Uterus (tissue), 4 donors: ENCODE results near the gene HIGD1C. TPM values are rescaled to one million over a fixed set of nuclear protein-coding genes. Genes with fewer than 3 reads are reported as not detected.
"Not testable (repeated sequence)": the region's sequence is repeated elsewhere in the genome, so short reads cannot be mapped to it uniquely, and the experiment has no call there.

ENCODE experiments used
- DNase-seq, 2 donors: peaks; one replicate each; pipeline ENCODE4 v3.0.0-alpha.2; 2019 to 2020
- H3K27ac ChIP-seq, 2 donors: fragments of 200-600 bp; sonication (generic); 1 replicate in 1 of 2; 2 replicates in 1 of 2; pipeline ENCODE4 v1.5.1; 2016 to 2018
- H3K27me3 ChIP-seq, 2 donors: fragments of 200-600 bp; sonication (generic); one replicate each; pipeline ENCODE4 v1.5.1; 2018 to 2019; ENCODE audit warnings: control low read depth in 1 of 2
- H3K36me3 ChIP-seq, 2 donors: fragments of 200-600 bp; sonication (generic); one replicate each; pipeline ENCODE4 v1.5.1; 2019; ENCODE audit warnings: control low read depth in 1 of 2
- H3K4me1 ChIP-seq, 2 donors: fragments of 200-600 bp; sonication (generic); one replicate each; pipeline ENCODE4 v1.5.1; 2018 to 2019; ENCODE audit warnings: control low read depth in 1 of 2
- H3K4me3 ChIP-seq, 2 donors: fragments of 200-600 bp; sonication (generic); 1 replicate in 1 of 2; 2 replicates in 1 of 2; pipeline ENCODE4 v1.5.1; 2018 to 2019; ENCODE audit warnings: mild to moderate bottlenecking in 1 of 2
- H3K9me3 ChIP-seq, 2 donors: fragments of 200-600 bp; sonication (generic); one replicate each; pipeline ENCODE4 v1.5.1; 2019; ENCODE audit warnings: control low read depth in 1 of 2
- POLR2A ChIP-seq, 2 donors: fragments of 450-650 bp; IDR thresholded peaks; one replicate each; pipeline ENCODE4 v1.6.1; 2016; ENCODE audit warnings: antibody characterized with exemption in 2 of 2, mild to moderate bottlenecking in 1 of 2, moderate library complexity in 1 of 2
- intact Hi-C: fragments of 100-400 bp; cut with DNase I; formaldehyde crosslinking; loops from one replicate; pipeline ENCODE4 v1.15.1; 2023; ENCODE audit warnings: low total_unique reads
- total RNA-seq, 4 donors: library from RNA; depleted of rRNA in 3 of 4; stranded (reverse); fragments of >200 nt in 3 of 4; gene quantifications; one replicate each; pipeline versions ENCODE4 v1.1.0 to v1.2.4, GENCODE V29; 2014 to 2023
- TF ChIP-seq, protein P1 (sequence below), 4 experiments: fragments of 200-600 bp in 2 of 4; fragments of 450-650 bp in 2 of 4; sonication (generic) in 2 of 4; IDR thresholded peaks; one replicate each; pipeline ENCODE4 v1.5.1; 2016 to 2019; ENCODE audit warnings: antibody characterized with exemption in 4 of 4, mild to moderate bottlenecking in 2 of 4, moderate library complexity in 1 of 4
- donor health status: DM: yes; HTN: yes; CAD: no.

HIGD1C gene
- total RNA-seq, 4 donors from 2014 or later = not detected

DNA sequence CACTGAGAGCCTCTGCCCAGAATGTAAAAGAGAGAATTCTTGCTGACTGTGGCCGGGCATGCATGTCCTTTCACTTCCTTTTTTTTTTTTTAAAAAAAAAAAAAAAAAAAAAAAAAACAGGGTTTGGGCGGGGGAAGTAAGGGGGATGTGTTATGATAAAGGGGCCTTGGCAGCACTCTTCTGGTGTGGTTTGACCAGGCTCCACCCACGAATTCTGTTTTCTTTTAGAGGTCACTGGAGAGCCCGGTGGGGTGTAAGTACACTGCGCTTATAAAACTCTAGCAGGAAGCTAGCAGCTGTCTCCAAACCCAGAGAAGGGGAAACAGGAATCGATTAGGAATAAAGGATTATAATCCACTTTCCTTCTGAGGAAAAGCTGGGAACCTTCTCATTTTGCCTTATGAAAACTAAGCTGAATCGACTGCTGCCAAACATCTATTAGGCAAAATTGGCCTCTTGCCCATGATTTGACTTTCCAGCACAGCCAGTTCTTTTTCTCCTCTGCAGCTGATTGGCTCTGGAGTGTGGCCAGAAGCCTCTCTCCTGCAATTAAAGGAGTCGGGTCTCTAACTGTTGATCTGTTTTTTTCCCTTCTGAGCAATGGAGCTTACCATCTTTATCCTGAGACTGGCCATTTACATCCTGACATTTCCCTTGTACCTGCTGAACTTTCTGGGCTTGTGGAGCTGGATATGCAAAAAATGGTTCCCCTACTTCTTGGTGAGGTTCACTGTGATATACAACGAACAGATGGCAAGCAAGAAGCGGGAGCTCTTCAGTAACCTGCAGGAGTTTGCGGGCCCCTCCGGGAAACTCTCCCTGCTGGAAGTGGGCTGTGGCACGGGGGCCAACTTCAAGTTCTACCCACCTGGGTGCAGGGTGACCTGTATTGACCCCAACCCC lies 27.7 kb upstream of the HIGD1C start:
- Histone ChIP-seq H3K36me3 (no peaks in the 10 kb centered on the region), H3K27me3 (no peaks in the 10 kb centered on the region), H3K27ac (peak overlapping the region; percentile 85 to 95), H3K9me3 (no peaks in the 10 kb centered on the region), H3K4me1 (peaks cover 0 to 4% of the 10 kb centered on the region in 2 donors), H3K4me3 (peak overlapping the region; percentile 66 to 91)
- intact Hi-C loops = no loop called here
- DNase-seq = peak; percentile 90 to 97
- TF ChIP-seq, protein P1, sequence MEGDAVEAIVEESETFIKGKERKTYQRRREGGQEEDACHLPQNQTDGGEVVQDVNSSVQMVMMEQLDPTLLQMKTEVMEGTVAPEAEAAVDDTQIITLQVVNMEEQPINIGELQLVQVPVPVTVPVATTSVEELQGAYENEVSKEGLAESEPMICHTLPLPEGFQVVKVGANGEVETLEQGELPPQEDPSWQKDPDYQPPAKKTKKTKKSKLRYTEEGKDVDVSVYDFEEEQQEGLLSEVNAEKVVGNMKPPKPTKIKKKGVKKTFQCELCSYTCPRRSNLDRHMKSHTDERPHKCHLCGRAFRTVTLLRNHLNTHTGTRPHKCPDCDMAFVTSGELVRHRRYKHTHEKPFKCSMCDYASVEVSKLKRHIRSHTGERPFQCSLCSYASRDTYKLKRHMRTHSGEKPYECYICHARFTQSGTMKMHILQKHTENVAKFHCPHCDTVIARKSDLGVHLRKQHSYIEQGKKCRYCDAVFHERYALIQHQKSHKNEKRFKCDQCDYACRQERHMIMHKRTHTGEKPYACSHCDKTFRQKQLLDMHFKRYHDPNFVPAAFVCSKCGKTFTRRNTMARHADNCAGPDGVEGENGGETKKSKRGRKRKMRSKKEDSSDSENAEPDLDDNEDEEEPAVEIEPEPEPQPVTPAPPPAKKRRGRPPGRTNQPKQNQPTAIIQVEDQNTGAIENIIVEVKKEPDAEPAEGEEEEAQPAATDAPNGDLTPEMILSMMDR (IDR thresholded peaks at IDR 0.05) = no peak
- TF ChIP-seq POLR2A (IDR thresholded peaks at IDR 0.05) = peak; percentile 17 to 20

DNA sequence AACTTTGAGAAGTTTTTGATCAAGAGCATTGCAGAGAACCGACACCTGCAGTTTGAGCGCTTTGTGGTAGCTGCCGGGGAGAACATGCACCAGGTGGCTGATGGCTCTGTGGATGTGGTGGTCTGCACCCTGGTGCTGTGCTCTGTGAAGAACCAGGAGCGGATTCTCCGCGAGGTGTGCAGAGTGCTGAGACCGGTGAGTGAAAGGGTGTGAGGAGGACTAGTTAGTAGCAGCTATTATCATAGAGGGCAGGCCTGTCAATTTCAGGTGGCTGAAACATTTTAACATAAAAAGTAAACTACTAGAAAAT lies 27.0 kb upstream of the HIGD1C start:
- DNase-seq = no peak
- Histone ChIP-seq H3K27ac (peak overlapping the region; percentile 85 to 95), H3K27me3 (no peaks in the 10 kb centered on the region), H3K36me3 (no peaks in the 10 kb centered on the region), H3K4me3 (peak overlapping the region; percentile 66 to 91), H3K4me1 (peaks cover 0 to 4% of the 10 kb centered on the region in 2 donors), H3K9me3 (no peaks in the 10 kb centered on the region)
- no peak for TF ChIP-seq POLR2A (IDR thresholded peaks at IDR 0.05)
- TF ChIP-seq, protein P1 (IDR thresholded peaks at IDR 0.05) = no peak
- intact Hi-C loops = no loop called here

DNA sequence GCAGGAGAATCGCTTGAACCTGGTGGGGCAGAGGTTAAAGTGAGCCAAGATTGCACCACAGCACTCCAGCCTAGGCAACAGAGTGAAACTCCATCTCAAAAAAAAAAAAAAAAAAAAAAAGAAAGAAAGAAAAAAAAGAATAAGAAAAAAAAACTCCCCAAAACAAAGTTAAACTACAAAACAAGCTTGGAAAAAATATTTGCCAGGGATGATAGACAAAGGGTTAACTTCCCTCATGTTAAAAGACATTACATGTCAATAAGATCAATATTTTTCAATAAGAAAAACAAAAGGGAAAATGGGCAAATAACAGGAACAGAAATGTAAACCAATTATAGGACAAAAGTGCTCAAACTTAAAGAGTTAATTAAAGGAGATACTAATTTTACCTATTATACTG lies 26.4 kb upstream of the HIGD1C start:
- no peak for DNase-seq
- Histone ChIP-seq H3K9me3 (no peaks in the 10 kb centered on the region), H3K4me1 (peaks cover 0 to 4% of the 10 kb centered on the region in 2 donors), H3K27me3 (no peaks in the 10 kb centered on the region), H3K4me3 (peak overlapping the region; percentile 66 to 91), H3K27ac (peak overlapping the region; percentile 85 to 95), H3K36me3 (no peaks in the 10 kb centered on the region)
- intact Hi-C loops = no loop called here
- no peak for TF ChIP-seq POLR2A (IDR thresholded peaks at IDR 0.05)
- TF ChIP-seq, protein P1 (IDR thresholded peaks at IDR 0.05) = no peak

DNA sequence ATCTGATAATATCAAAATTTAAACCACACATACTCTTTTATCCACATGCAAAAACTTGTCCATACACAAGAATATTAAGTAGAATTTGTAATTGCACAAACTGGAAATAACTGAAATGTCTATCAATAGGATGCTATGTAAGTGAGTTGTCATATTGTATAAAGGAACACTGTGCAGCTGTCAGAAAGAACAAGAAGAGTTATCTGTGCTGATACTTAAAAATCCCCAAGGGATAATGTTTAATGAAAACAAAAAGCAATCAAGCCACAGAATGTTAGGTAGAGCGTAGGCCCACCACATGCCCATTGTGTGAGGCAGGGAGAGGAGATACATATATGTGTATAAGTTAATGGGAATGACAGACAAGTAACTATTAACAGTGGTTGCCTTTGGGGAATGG lies 25.9 kb upstream of the HIGD1C start:
- Histone ChIP-seq H3K4me3 (peak overlapping the region; percentile 66 to 91), H3K27me3 (no peaks in the 10 kb centered on the region), H3K27ac (peak overlapping the region; percentile 85 to 95), H3K9me3 (no peaks in the 10 kb centered on the region), H3K36me3 (no peaks in the 10 kb centered on the region), H3K4me1 (peaks cover 0 to 4% of the 10 kb centered on the region in 2 donors)
- DNase-seq = no peak
- TF ChIP-seq POLR2A (IDR thresholded peaks at IDR 0.05) = no peak
- TF ChIP-seq, protein P1 (IDR thresholded peaks at IDR 0.05) = no peak
- intact Hi-C loops = no loop called here

DNA sequence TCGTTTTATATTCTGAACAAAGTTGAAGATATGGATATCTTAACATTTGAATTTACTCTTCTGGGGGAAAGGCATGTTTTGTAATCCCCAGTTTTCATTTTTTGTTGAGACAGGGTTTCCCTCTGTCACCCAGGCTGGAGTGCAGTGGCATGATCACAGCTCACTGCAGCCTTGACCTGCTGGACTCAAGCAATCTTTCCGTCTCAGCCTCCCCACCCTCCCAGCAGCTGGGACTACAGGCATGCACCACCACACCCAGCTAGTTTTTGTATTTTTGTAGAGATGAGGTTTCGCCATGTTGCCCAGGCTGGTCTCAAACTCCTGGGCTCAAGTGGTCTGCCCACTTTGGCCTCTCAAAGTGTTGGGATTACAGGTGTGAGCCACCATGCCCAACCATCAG lies 25.4 kb upstream of the HIGD1C start:
- Histone ChIP-seq H3K27ac (peak overlapping the region; percentile 85 to 95), H3K4me3 (peak overlapping the region; percentile 66 to 91)
- H3K4me1 ChIP-seq, DNase-seq, H3K9me3 ChIP-seq, intact Hi-C loops, H3K36me3 ChIP-seq, H3K27me3 ChIP-seq: not testable (repeated sequence)
